ENCODE data around the gene KCNQ5. TPM values are rescaled to one million over a fixed set of nuclear protein-coding genes. Genes with fewer than 3 reads are reported as not detected.

KCNQ5 gene
- total and polyA plus RNA-seq, 10 of the 15 experiments (the other 5 are each of a cell fraction or from before 2014, with no cell fraction given), result 0.60 to 16.2 (median 3.2) TPM

DNA sequence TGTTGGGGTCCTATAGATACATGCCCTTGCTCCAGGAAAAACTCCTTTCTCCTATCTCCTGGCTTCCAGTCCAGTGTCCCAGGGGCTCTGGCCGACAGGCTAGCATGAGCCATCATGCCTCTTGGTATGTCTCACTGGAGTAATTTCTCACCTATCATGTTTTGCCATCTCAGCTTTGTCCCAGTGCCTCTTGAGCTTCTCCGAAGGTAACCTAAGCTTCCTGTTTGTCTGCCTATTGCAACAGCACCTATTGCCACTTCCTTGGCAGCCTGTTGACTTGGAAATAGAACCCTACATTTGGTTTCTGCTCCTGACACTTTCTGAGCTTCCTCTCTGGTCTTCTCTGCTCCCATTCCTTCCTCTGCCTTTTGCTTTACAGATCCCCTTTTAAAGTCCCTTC lies 197.7 kb downstream of the KCNQ5 start:
- Histone ChIP-seq H3K36me3 (ENCODE audit: control insufficient read depth in 2 of 2, insufficient read depth in 2 of 2, low read length in 1 of 2) (no peaks in the 10 kb centered on the region), H3K4me2 (ENCODE audit: control insufficient read depth, insufficient read depth) (no peak overlapping the region), H3K79me2 (ENCODE audit: control insufficient read depth, insufficient read depth, low read length) (no peaks in the 10 kb centered on the region; the same call in 1 of the 2 replicates), H4K20me1 (ENCODE audit: control insufficient read depth, insufficient read depth) (no peaks in the 10 kb centered on the region), H2AFZ (ENCODE audit: control insufficient read depth, low read depth, low read length) (no peak overlapping the region), H3K27ac (ENCODE audit: control insufficient read depth, insufficient read depth) (no peak overlapping the region), H3K9me3 (replicated peaks; ENCODE audit: control insufficient read depth, insufficient read depth, low read length) (no peaks in the 10 kb centered on the region), H3K27me3 (replicated peaks in 1 of 2; ENCODE audit: control insufficient read depth in 2 of 2, insufficient read depth in 2 of 2, low read length in 1 of 2) (no peaks in the 10 kb centered on the region), H3K9ac (ENCODE audit: control insufficient read depth, insufficient read depth, low read length) (no peak overlapping the region), H3K4me1 (ENCODE audit: control insufficient read depth, insufficient read depth, low read length) (peaks cover 3% of the 10 kb centered on the region; the same call in 1 of the 2 replicates), H3K4me3 (no peak overlapping the region)
- TF ChIP-seq SRF (IDR thresholded peaks at IDR 0.05; ENCODE audit: low read depth in 2 of 2, low read length in 2 of 2), result no peak
- ChIA-PET SMC1A (ENCODE audit: uncharacterized antibody, unreplicated experiment) (interaction anchor here (1.1 to 2.1 kb wide), 3 partner anchors 50 to 203 kb away, joined by 3 to 5 read pairs (median 5); no protein-coding TSS in a partner anchor), POLR2A (no interaction called here), CTCF (interaction anchor here (1.0 kb wide), 2 partner anchors 10 to 39 kb away, joined by 3 to 4 read pairs; no protein-coding TSS in a partner anchor), RAD21 (ENCODE audit: unreplicated experiment) (no interaction called here)
- DNase-seq (ENCODE audit: low read depth, low spot score) (no peak), ATAC-seq (no peak), FAIRE-seq (no peak)
- in situ Hi-C loops (cut with MboI), result no loop called here
- intact Hi-C loops (cut with micrococcal nuclease; ENCODE audit: unreplicated experiment), result no loop called here
- 92% methylated on average over 2 of the region's 2 CpGs for WGBS (ENCODE audit: insufficient coverage, insufficient replicate concordance, low lambda C conversion rate, missing lambda C conversion rate)
- BruUV-seq (replicated peaks), result no TSS peak

DNA sequence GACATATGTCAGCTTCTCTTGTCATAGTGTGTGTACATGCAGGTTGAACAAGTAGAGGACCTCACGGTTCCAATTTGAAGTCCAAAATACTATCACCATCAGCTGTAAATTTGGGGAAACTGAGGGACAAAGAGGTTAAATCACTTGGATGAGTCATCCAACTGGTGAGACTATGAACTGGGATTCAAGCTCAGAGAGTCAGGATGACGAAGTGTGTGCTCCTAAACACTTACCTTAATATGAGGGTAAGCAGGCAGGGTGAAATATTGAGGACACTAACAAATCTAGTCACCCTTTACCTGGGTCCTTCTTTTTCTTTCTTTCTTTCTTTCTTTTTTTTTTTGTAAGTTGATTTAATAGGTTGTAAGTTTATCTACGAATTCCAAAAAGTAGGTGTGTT lies 198.3 kb downstream of the KCNQ5 start:
- POLR2A ChIA-PET, result no interaction called here
- intact Hi-C loops (cut with micrococcal nuclease; ENCODE audit: unreplicated experiment), result no loop called here
- WGBS (ENCODE audit: insufficient coverage, insufficient replicate concordance, low lambda C conversion rate, missing lambda C conversion rate), result 84% methylated on average over 3 of the region's 3 CpGs
- TF ChIP-seq STAT3 (IDR thresholded peaks at IDR 0.05; ENCODE audit: low read depth, low read length) (no peak), CHD4 (IDR thresholded peaks at IDR 0.05) (no peak), NFYB (IDR thresholded peaks at IDR 0.05; ENCODE audit: insufficient read depth, low read depth, low read length) (no peak), NRF1 (conservative IDR thresholded peaks at IDR 0.05; ENCODE audit: low read depth, low read length) (no peak), RCOR1 (conservative IDR thresholded peaks at IDR 0.05; ENCODE audit: low read depth, low read length) (no peak), IKZF2 (IDR thresholded peaks at IDR 0.05) (no peak), EZH2 (IDR thresholded peaks at IDR 0.05; ENCODE audit: borderline replicate concordance, control insufficient read depth, low read depth, low read length) (no peak), POU2F2 (IDR thresholded peaks at IDR 0.05; ENCODE audit: borderline replicate concordance, low read depth, low read length) (no peak), PAX5 (IDR thresholded peaks at IDR 0.05; ENCODE audit: borderline replicate concordance, low read depth, low read length) (no peak), NR2F1 (conservative IDR thresholded peaks at IDR 0.05) (no peak), FOXK2 (IDR thresholded peaks at IDR 0.05) (no peak)
- TF ChIP-seq, protein P1, sequence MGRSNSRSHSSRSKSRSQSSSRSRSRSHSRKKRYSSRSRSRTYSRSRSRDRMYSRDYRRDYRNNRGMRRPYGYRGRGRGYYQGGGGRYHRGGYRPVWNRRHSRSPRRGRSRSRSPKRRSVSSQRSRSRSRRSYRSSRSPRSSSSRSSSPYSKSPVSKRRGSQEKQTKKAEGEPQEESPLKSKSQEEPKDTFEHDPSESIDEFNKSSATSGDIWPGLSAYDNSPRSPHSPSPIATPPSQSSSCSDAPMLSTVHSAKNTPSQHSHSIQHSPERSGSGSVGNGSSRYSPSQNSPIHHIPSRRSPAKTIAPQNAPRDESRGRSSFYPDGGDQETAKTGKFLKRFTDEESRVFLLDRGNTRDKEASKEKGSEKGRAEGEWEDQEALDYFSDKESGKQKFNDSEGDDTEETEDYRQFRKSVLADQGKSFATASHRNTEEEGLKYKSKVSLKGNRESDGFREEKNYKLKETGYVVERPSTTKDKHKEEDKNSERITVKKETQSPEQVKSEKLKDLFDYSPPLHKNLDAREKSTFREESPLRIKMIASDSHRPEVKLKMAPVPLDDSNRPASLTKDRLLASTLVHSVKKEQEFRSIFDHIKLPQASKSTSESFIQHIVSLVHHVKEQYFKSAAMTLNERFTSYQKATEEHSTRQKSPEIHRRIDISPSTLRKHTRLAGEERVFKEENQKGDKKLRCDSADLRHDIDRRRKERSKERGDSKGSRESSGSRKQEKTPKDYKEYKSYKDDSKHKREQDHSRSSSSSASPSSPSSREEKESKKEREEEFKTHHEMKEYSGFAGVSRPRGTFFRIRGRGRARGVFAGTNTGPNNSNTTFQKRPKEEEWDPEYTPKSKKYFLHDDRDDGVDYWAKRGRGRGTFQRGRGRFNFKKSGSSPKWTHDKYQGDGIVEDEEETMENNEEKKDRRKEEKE (IDR thresholded peaks at IDR 0.05), result no peak
- TF ChIP-seq, protein P2, sequence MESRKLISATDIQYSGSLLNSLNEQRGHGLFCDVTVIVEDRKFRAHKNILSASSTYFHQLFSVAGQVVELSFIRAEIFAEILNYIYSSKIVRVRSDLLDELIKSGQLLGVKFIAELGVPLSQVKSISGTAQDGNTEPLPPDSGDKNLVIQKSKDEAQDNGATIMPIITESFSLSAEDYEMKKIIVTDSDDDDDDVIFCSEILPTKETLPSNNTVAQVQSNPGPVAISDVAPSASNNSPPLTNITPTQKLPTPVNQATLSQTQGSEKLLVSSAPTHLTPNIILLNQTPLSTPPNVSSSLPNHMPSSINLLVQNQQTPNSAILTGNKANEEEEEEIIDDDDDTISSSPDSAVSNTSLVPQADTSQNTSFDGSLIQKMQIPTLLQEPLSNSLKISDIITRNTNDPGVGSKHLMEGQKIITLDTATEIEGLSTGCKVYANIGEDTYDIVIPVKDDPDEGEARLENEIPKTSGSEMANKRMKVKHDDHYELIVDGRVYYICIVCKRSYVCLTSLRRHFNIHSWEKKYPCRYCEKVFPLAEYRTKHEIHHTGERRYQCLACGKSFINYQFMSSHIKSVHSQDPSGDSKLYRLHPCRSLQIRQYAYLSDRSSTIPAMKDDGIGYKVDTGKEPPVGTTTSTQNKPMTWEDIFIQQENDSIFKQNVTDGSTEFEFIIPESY (IDR thresholded peaks at IDR 0.05), result no peak

More for the DNA sequence above, 198.3 kb downstream of the KCNQ5 start:
- no peak overlapping the region for H3K4me3 ChIP-seq
- H3K79me2 ChIP-seq (ENCODE audit: control insufficient read depth, insufficient read depth, low read length), result no peaks in the 10 kb centered on the region; the same call in 1 of the 2 replicates
- FAIRE-seq, result no peak
- ChIA-PET CTCF (interaction anchor here (1.0 kb wide), 1 partner anchor 10 kb away, joined by 3 read pairs; no protein-coding TSS in a partner anchor), SMC1A (ENCODE audit: uncharacterized antibody, unreplicated experiment) (interaction anchor here (1.1 to 2.1 kb wide), 3 partner anchors 50 to 204 kb away, joined by 3 to 5 read pairs (median 5); no protein-coding TSS in a partner anchor), RAD21 (ENCODE audit: unreplicated experiment) (no interaction called here)
- H3K36me3 ChIP-seq (ENCODE audit: control insufficient read depth in 2 of 2, insufficient read depth in 2 of 2, low read length in 1 of 2), result no peaks in the 10 kb centered on the region
- no peak overlapping the region for H2AFZ ChIP-seq (ENCODE audit: control insufficient read depth, low read depth, low read length)
- H3K9ac ChIP-seq (ENCODE audit: control insufficient read depth, insufficient read depth, low read length), result no peak overlapping the region
- no peaks in the 10 kb centered on the region for H3K27me3 ChIP-seq (replicated peaks in 1 of 2; ENCODE audit: control insufficient read depth in 2 of 2, insufficient read depth in 2 of 2, low read length in 1 of 2)
- no peak for ATAC-seq
- no TSS peak for BruUV-seq (replicated peaks)
- in situ Hi-C loops (cut with MboI), result no loop called here
- no peak overlapping the region for H3K4me2 ChIP-seq (ENCODE audit: control insufficient read depth, insufficient read depth)
- no peak for DNase-seq (ENCODE audit: low read depth, low spot score)
- no peak overlapping the region for H3K27ac ChIP-seq (ENCODE audit: control insufficient read depth, insufficient read depth)
- peaks cover 7% of the 10 kb centered on the region for H3K4me1 ChIP-seq (ENCODE audit: control insufficient read depth, insufficient read depth, low read length)
- H3K9me3 ChIP-seq (replicated peaks; ENCODE audit: control insufficient read depth, insufficient read depth, low read length), result no peaks in the 10 kb centered on the region
- H4K20me1 ChIP-seq (ENCODE audit: control insufficient read depth, insufficient read depth), result no peaks in the 10 kb centered on the region

Data from GM12878 (cell line).